ENCODE data around the gene TRMT2A. TPM values are rescaled to one million over a fixed set of nuclear protein-coding genes. Genes with fewer than 3 reads are reported as not detected.

TRMT2A gene
- total RNA-seq, 1 donor from 2014 or later: 62.9 TPM

DNA sequence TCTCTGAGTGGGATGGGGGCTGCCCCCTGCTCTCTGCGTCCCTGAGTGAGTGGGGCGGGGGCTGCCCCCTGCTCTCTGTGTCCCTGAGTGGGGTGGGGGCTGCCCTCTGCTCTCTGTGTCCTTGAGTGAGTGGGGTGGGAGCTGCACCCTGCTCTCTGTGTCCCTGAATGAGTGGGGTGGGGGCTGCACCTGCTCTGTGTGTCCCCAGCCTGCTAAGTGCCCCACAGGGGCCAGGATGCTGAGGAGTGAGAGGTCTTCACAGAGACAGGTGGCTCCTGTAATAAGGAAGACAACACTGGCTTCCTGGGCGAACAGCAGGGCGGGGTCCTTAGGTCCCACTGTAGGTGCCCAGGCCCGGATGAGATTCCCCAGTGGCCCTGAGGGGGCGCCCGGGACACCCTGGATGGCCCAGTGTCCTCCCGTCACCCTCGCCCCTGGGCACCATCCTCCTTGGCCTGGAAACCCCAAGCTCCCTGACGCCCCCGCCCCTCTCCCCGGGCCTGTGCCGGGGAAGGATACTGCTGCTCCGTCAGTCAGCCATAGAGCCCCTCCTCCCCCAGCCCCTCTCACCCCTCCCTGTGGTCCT is 37.7 kb upstream of the TRMT2A start:
- H3K27ac Mint-ChIP-seq (ENCODE audit: unreplicated experiment): no peak overlapping the region
- no peak overlapping the region for H3K4me3 Mint-ChIP-seq (ENCODE audit: unreplicated experiment)
- no peaks in the 10 kb centered on the region for H3K27me3 Mint-ChIP-seq (ENCODE audit: unreplicated experiment)
- DNase-seq (ENCODE audit: extremely low spot score, unreplicated experiment): no peak
- H3K9me3 Mint-ChIP-seq (ENCODE audit: unreplicated experiment): no peaks in the 10 kb centered on the region
- H3K36me3 Mint-ChIP-seq (ENCODE audit: unreplicated experiment): no peaks in the 10 kb centered on the region
- peaks cover 9% of the 10 kb centered on the region for H3K4me1 Mint-ChIP-seq (ENCODE audit: unreplicated experiment)
- TF ChIP-seq, protein P1, sequence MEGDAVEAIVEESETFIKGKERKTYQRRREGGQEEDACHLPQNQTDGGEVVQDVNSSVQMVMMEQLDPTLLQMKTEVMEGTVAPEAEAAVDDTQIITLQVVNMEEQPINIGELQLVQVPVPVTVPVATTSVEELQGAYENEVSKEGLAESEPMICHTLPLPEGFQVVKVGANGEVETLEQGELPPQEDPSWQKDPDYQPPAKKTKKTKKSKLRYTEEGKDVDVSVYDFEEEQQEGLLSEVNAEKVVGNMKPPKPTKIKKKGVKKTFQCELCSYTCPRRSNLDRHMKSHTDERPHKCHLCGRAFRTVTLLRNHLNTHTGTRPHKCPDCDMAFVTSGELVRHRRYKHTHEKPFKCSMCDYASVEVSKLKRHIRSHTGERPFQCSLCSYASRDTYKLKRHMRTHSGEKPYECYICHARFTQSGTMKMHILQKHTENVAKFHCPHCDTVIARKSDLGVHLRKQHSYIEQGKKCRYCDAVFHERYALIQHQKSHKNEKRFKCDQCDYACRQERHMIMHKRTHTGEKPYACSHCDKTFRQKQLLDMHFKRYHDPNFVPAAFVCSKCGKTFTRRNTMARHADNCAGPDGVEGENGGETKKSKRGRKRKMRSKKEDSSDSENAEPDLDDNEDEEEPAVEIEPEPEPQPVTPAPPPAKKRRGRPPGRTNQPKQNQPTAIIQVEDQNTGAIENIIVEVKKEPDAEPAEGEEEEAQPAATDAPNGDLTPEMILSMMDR (IDR thresholded peaks at IDR 0.05): no peak

DNA sequence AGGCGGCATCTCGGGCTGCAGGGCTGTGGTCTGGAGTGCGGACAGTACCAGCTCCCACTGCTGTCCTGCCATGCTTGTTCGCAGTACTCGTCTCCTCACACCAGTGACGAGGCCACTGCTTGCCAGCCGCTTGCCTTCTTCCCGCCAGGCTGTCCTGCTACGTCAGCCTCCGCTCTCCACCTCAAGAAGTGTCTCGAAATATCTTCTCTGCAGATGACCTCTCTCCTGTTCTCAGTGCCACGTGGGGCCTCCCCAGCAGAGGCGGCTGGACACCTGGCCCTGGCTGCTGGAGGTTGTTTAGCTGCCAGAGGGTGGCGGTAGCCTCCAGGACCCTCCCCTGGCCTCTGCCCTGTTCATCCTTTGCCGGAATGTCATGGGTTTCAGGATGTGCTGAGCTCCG is 36.9 kb upstream of the TRMT2A start:
- Mint-ChIP-seq H3K9me3 (ENCODE audit: unreplicated experiment) (no peaks in the 10 kb centered on the region), H3K4me1 (ENCODE audit: unreplicated experiment) (peaks cover 9% of the 10 kb centered on the region), H3K27ac (ENCODE audit: unreplicated experiment) (peak overlapping the region; percentile 40), H3K27me3 (ENCODE audit: unreplicated experiment) (no peaks in the 10 kb centered on the region), H3K36me3 (ENCODE audit: unreplicated experiment) (no peaks in the 10 kb centered on the region), H3K4me3 (ENCODE audit: unreplicated experiment) (no peak overlapping the region)
- no peak for DNase-seq (ENCODE audit: extremely low spot score, unreplicated experiment)
- TF ChIP-seq, protein P1 (IDR thresholded peaks at IDR 0.05): no peak

DNA sequence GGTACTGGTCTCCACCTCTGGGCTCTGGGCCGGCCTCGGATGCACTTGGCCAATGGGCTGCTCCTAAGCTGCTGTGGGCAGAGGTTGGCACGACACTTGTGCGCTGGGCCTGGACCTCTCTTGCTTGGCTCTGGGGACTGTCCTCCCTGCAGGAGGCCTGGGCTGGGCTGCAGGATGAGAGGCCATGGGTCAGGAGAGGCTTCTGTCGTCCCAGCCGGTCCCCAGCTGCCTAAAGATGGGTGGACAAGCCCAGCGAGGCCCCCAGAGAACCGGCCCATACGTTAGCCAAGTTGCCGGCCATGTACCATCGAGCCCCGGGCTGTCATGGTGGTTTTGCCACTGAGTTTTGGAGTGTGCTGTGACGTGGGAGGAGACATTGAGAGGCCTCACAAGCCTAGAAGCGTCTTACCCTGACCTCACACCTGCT is 35.5 kb upstream of the TRMT2A start:
- TF ChIP-seq, protein P1 (IDR thresholded peaks at IDR 0.05): no peak
- Mint-ChIP-seq H3K36me3 (ENCODE audit: unreplicated experiment) (no peaks in the 10 kb centered on the region), H3K27ac (ENCODE audit: unreplicated experiment) (no peak overlapping the region), H3K27me3 (ENCODE audit: unreplicated experiment) (no peaks in the 10 kb centered on the region), H3K4me1 (ENCODE audit: unreplicated experiment) (peaks cover 9% of the 10 kb centered on the region), H3K9me3 (ENCODE audit: unreplicated experiment) (no peaks in the 10 kb centered on the region), H3K4me3 (ENCODE audit: unreplicated experiment) (no peak overlapping the region)
- DNase-seq (ENCODE audit: extremely low spot score, unreplicated experiment): no peak

GRCh38 chr22:20151276-20151588 is 34.2 kb upstream of the TRMT2A start:
- H3K9me3 Mint-ChIP-seq (ENCODE audit: unreplicated experiment): no peaks in the 10 kb centered on the region
- TF ChIP-seq, protein P1 (IDR thresholded peaks at IDR 0.05): no peak
- peak overlapping the region; percentile 14 for H3K27ac Mint-ChIP-seq (ENCODE audit: unreplicated experiment)
- H3K36me3 Mint-ChIP-seq (ENCODE audit: unreplicated experiment): no peaks in the 10 kb centered on the region
- no peak overlapping the region for H3K4me3 Mint-ChIP-seq (ENCODE audit: unreplicated experiment)
- H3K4me1 Mint-ChIP-seq (ENCODE audit: unreplicated experiment): peaks cover 9% of the 10 kb centered on the region
- no peak for DNase-seq (ENCODE audit: extremely low spot score, unreplicated experiment)
- H3K27me3 Mint-ChIP-seq (ENCODE audit: unreplicated experiment): no peaks in the 10 kb centered on the region

DNA sequence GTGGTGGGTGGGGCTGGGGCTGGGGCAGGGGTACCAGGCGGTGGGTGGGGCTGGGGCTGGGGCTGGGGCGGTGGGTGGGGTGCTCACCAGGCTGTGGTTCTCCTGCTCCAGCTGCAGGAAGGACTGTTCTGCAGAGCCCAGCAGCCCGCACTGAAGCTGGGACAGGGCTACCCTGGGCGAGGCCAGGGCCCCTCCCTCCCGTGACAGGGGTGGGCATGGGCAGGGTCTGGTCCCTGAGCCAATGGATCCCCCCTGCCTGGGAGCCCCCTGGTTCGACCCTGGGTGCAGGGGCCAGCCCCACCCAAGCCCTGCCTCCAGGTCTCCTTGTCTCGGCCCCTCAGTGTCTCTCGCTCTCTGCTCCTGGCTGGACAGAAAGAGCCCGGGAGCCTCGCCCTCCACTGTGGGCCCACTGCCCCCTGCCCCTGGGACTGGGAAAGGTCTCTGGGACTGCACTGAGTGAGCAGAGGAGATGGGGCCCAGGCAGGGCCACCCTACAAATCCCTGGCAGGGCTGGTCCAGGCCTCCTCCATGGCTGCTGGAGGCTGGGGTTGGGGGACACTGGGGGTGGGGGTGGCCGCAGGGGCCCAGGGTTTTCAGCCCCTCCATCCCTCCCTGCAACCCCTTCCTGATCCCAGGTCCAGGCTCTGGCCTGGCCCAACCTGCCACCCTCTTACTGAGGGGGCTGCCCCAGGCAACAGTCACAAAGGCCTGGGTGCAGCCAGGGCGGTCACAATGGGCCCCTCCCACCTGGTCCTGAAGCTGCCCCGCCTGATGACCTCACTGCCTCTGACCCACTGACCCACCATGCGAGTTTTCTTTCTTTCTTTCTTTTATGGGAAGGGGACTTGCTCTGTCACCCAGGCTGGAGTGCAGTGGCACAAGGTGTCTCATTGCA is 33.6 kb upstream of the TRMT2A start, which contains the start of gene CCDC188:
Gene CCDC188, minus strand, starts transcription at position 675 of the 895 bp plus-strand sequence. Its CDS starts 69 bp downstream, at position 606.
- Mint-ChIP-seq H3K36me3 (ENCODE audit: unreplicated experiment) (no peaks in the 10 kb centered on the region), H3K27me3 (ENCODE audit: unreplicated experiment) (no peaks in the 10 kb centered on the region), H3K4me1 (ENCODE audit: unreplicated experiment) (peaks cover 9% of the 10 kb centered on the region), H3K27ac (ENCODE audit: unreplicated experiment) (peak within 1 kb of the TSS; percentile 14), H3K4me3 (ENCODE audit: unreplicated experiment) (no peak within 1 kb of the TSS), H3K9me3 (ENCODE audit: unreplicated experiment) (no peaks in the 10 kb centered on the region)
- no peak for DNase-seq (ENCODE audit: extremely low spot score, unreplicated experiment)
- TF ChIP-seq, protein P1 (IDR thresholded peaks at IDR 0.05): no peak

All from osteocyte (in vitro differentiated cells).